Measurements from ENCODE around the gene PM20D1. TPM values are rescaled to one million over a fixed set of nuclear protein-coding genes. Genes with fewer than 3 reads are reported as not detected.
"Not testable (repeated sequence)": the region's sequence is repeated elsewhere in the genome, so short reads cannot be mapped to it uniquely, and the experiment has no call there.

Gene PM20D1
- total and polyA plus RNA-seq, 8 donors, result 5.6 to 54.6 (median 21.4) TPM

DNA sequence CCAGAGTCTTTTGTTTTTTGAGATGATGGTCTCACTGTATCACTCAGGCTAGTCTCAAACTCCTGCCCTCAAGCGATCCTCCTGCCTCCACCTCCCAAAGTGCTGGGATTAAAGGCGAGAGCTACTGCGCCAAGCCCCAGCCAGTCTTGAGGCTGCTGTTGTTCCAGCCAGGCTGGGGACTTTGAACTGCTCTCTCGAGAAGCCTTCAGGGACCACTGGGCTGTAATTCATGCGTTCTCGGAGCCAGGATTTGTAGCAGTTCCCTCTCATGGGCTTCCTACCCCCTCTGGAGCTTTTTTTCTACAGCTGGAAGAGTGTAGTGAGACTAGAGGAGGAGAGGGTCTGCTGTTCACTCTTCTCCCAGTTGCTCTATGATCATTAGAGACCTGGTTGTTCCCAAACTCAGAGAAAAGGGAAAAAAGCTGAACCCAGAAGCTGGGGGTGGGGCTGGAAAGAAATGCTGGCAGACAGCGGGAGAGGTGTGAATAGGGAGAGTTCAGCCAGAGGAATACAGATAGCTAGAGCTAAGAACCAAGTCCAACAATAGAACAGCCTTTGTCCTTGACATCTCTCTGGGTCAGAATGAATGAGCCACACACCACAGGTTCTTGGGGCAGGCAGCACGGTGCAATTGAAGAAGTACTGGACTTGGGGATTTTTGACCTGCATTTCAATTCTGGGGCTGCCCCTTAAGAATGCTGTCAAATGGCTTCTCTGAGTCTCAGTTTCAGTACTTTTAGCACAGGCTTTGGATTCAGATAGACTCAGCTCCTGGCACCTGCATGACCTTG is 23.7 kb downstream of the PM20D1 start:
- WGBS, 2 donors, result 65 to 73% methylated on average over 8 of the region's 8 CpGs
- Histone ChIP-seq H3K36me3 (no peaks in the 10 kb centered on the region), H3K4me3 (no peak overlapping the region), H3K27ac (no peak overlapping the region), H3K27me3 (no peaks in the 10 kb centered on the region), H3K9me3 (no peaks in the 10 kb centered on the region), H3K4me1 (peaks cover 0 to 13% (median 0%) of the 10 kb centered on the region in 3 donors)
- TF ChIP-seq, protein P1, sequence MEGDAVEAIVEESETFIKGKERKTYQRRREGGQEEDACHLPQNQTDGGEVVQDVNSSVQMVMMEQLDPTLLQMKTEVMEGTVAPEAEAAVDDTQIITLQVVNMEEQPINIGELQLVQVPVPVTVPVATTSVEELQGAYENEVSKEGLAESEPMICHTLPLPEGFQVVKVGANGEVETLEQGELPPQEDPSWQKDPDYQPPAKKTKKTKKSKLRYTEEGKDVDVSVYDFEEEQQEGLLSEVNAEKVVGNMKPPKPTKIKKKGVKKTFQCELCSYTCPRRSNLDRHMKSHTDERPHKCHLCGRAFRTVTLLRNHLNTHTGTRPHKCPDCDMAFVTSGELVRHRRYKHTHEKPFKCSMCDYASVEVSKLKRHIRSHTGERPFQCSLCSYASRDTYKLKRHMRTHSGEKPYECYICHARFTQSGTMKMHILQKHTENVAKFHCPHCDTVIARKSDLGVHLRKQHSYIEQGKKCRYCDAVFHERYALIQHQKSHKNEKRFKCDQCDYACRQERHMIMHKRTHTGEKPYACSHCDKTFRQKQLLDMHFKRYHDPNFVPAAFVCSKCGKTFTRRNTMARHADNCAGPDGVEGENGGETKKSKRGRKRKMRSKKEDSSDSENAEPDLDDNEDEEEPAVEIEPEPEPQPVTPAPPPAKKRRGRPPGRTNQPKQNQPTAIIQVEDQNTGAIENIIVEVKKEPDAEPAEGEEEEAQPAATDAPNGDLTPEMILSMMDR (IDR thresholded peaks at IDR 0.05), result no peak
- no peak for FAIRE-seq
- intact Hi-C loops (cut with DNase I), result no loop called here
- ATAC-seq, result peak in 2 of 4 donors; percentile 41 to 73
- DNase-seq, result no peak

DNA sequence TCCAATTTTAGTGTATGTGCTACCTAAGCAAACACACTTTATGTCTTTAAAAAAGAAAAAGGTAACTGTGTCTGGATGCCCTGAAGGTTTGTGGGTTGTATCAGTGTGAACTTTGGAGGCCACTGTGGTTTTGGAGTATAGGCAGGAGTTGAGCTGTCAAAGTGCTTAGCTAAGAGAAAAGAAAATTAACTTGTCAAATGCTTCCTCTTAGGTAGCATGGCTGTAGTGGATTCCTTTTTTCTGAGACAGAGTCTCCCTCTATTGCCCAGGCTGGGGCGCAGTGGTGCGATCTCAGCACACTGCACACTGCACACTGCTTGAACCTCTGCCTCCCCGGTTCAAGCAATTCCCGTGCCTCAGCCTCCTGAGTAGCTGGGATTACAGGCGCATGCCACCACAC is 25.8 kb downstream of the PM20D1 start:
- Histone ChIP-seq H3K27me3 (no peaks in the 10 kb centered on the region), H3K4me3 (no peak overlapping the region), H3K27ac (no peak overlapping the region), H3K36me3 (no peaks in the 10 kb centered on the region), H3K9me3 (no peaks in the 10 kb centered on the region), H3K4me1 (peaks cover 0 to 13% (median 0%) of the 10 kb centered on the region in 3 donors)
- ATAC-seq, result no peak
- intact Hi-C loops (cut with DNase I), result no loop called here
- TF ChIP-seq, protein P1 (IDR thresholded peaks at IDR 0.05), result no peak
- FAIRE-seq, result no peak
- 98 to 99% methylated on average over 5 of the region's 5 CpGs for WGBS, 2 donors
- no peak for DNase-seq

DNA sequence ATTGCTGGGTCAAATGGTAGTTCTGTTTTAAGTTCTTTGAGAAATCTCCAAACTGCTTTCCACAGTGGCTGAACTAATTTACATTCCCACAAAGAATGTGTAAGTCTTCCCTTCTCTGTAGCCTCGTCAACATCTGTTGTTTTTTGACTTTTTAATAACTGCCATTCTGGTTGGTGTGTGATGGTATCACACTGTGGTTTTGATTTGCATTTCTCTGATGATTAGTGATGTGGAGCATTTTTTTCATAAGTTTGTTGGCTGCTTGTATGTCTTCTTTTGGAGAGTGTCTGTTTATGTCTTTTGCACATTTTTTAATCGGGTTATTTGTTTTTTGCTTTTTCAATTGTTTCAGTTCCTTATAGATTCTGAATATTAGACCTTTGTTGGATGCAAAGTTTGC is 26.7 kb downstream of the PM20D1 start:
- WGBS, 2 donors, result 95% methylated on average over 2 of the region's 2 CpGs
- H3K9me3 ChIP-seq; FAIRE-seq; ATAC-seq; intact Hi-C loops (cut with DNase I); H3K27me3 ChIP-seq; DNase-seq; H3K36me3 ChIP-seq; H3K27ac ChIP-seq; H3K4me3 ChIP-seq: not testable (repeated sequence)
- H3K4me1 ChIP-seq, result peaks cover 0 to 11% (median 0%) of the 10 kb centered on the region in 3 donors

DNA sequence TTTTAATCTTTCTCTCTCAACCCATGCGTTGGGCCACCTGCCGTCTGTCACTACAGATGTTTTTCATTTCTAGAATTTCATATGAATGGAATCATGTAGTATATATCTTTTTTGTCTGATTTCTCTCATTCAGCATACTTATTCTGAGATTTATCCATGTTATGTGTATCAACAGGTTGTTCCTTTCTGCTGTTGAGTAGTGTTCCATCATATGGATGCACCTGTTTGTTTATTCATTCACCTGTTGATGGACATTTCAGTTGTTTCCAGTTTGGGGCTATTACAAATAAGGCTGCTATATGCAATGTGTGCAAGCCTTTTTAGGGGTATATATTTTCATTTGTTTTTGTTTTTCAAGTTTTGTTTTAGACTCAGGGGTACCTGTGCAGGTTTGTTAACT is 27.5 kb downstream of the PM20D1 start:
- no peak for DNase-seq
- H3K4me1 ChIP-seq, result peaks cover 0 to 4% (median 0%) of the 10 kb centered on the region in 3 donors
- H3K36me3 ChIP-seq, result no peaks in the 10 kb centered on the region
- no peak overlapping the region for H3K4me3 ChIP-seq
- H3K27me3 ChIP-seq, result no peaks in the 10 kb centered on the region
- no peak for ATAC-seq
- TF ChIP-seq, protein P1 (IDR thresholded peaks at IDR 0.05), result no peak
- no peaks in the 10 kb centered on the region for H3K9me3 ChIP-seq
- WGBS, 2 donors, result 91 to 92% methylated on average over 2 of the region's 2 CpGs
- intact Hi-C loops (cut with DNase I), result no loop called here
- FAIRE-seq, result no peak
- H3K27ac ChIP-seq, result no peak overlapping the region

DNA sequence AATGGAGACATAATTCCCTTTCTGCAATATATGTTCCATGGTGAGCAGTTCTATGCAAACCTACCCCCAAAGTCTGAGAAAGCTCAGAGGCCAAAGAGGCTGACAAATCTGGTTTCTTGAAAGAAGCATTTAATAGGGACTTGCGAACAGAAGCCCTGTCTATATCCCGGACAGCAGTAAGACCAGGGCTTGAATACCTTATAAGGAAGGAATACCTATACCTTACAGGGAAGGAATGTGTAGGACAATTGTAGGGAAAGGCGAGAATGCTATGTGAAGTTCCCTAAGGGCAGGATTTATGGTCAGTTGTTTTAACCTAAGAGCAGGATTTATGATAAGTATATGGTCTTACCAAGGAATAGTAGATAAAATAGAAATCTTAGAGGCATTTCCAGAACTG is 31.9 kb downstream of the PM20D1 start:
- TF ChIP-seq, protein P1 (IDR thresholded peaks at IDR 0.05), result no peak
- Histone ChIP-seq H3K27ac (no peak overlapping the region), H3K4me1 (peaks cover 0 to 7% (median 3%) of the 10 kb centered on the region in 3 donors), H3K36me3 (no peaks in the 10 kb centered on the region), H3K4me3 (no peak overlapping the region), H3K9me3 (no peaks in the 10 kb centered on the region), H3K27me3 (no peaks in the 10 kb centered on the region)
- DNase-seq, result no peak
- intact Hi-C loops (cut with DNase I), result no loop called here
- 90 to 97% methylated on average over 3 of the region's 3 CpGs for WGBS, 2 donors
- FAIRE-seq, result no peak
- no peak for ATAC-seq
